ENCODE results near the gene ACVR2B.
"Not testable (repeated sequence)": the region's sequence is repeated elsewhere in the genome, so short reads cannot be mapped to it uniquely, and the experiment has no call there.

Gene ACVR2B

GRCh38 chr3:38453075-38453912 is at the start of gene ACVR2B:
ACVR2B (plus strand) TSS chr3:38453890; CDS start chr3:38454323, 433 bp downstream.
- DNase-seq (ENCODE audit: low read depth, low spot score): no peak

GRCh38 chr3:38404286-38404685 is 49.4 kb upstream of the ACVR2B start:
- no peak for DNase-seq (ENCODE audit: low read depth, low spot score)

- DNase-seq (ENCODE audit: low read depth, low spot score): no peak
Measured at GRCh38 chr3:38411591-38411990, 42.1 kb upstream of the ACVR2B start.

GRCh38 chr3:38420758-38421157 is 32.9 kb upstream of the ACVR2B start:
- DNase-seq (ENCODE audit: low read depth, low spot score): not testable (repeated sequence)

- DNase-seq (ENCODE audit: low read depth, low spot score): no peak
Measured at GRCh38 chr3:38421679-38422336, 31.9 kb upstream of the ACVR2B start.

GRCh38 chr3:38426798-38427426 is 26.8 kb upstream of the ACVR2B start:
- not testable (repeated sequence) for DNase-seq (ENCODE audit: low read depth, low spot score)

- not testable (repeated sequence) for DNase-seq (ENCODE audit: low read depth, low spot score)
Measured at GRCh38 chr3:38432871-38433658, 20.6 kb upstream of the ACVR2B start.

- DNase-seq (ENCODE audit: low read depth, low spot score): not testable (repeated sequence)
Measured at GRCh38 chr3:38433661-38434060, 20.0 kb upstream of the ACVR2B start.

GRCh38 chr3:38438436-38439069 is 15.1 kb upstream of the ACVR2B start:
- not testable (repeated sequence) for DNase-seq (ENCODE audit: low read depth, low spot score)

GRCh38 chr3:38443205-38443604 is 10.5 kb upstream of the ACVR2B start:
- DNase-seq (ENCODE audit: low read depth, low spot score): not testable (repeated sequence)

- DNase-seq (ENCODE audit: low read depth, low spot score): no peak
Measured at GRCh38 chr3:38446085-38446686, 7.5 kb upstream of the ACVR2B start.

- no peak for DNase-seq (ENCODE audit: low read depth, low spot score)
Measured at GRCh38 chr3:38446812-38447211, 6.9 kb upstream of the ACVR2B start.

- DNase-seq (ENCODE audit: low read depth, low spot score): no peak
Measured at GRCh38 chr3:38450853-38451252, 2.8 kb upstream of the ACVR2B start.

GRCh38 chr3:38453913-38454177 is 155 bp downstream of the ACVR2B start:
- no peak for DNase-seq (ENCODE audit: low read depth, low spot score)

GRCh38 chr3:38454178-38454883 is 641 bp downstream of the ACVR2B start:
- no peak for DNase-seq (ENCODE audit: low read depth, low spot score)

GRCh38 chr3:38454884-38455638 is 1.4 kb downstream of the ACVR2B start:
- DNase-seq (ENCODE audit: low read depth, low spot score): no peak

GRCh38 chr3:38455639-38456430 is 2.1 kb downstream of the ACVR2B start:
- DNase-seq (ENCODE audit: low read depth, low spot score): no peak

GRCh38 chr3:38457111-38458003 is 3.7 kb downstream of the ACVR2B start:
- DNase-seq (ENCODE audit: low read depth, low spot score): no peak
